ENCODE data around the gene PRR5L. TPM values are rescaled to one million over a fixed set of nuclear protein-coding genes. Genes with fewer than 3 reads are reported as not detected.
"Not testable (repeated sequence)": the region's sequence is repeated elsewhere in the genome, so short reads cannot be mapped to it uniquely, and the experiment has no call there.

Gene PRR5L
- total RNA-seq, 1 donor from 2014 or later: 1.5 TPM

GRCh38 chr11:36313750-36314433 lies 17.8 kb downstream of the PRR5L start:
- ATAC-seq (ENCODE audit: poor library complexity) (no peak), DNase-seq (no peak)
- intact Hi-C loops (cut with DNase I): no loop called here

GRCh38 chr11:36314434-36314767 lies 18.3 kb downstream of the PRR5L start:
- ATAC-seq (ENCODE audit: poor library complexity) (no peak), DNase-seq (no peak)
- intact Hi-C loops (cut with DNase I): no loop called here

GRCh38 chr11:36316049-36316448 lies 20.0 kb downstream of the PRR5L start:
- DNase-seq (no peak), ATAC-seq (ENCODE audit: poor library complexity) (no peak)
- intact Hi-C loops (cut with DNase I): no loop called here

- no peak for ATAC-seq (ENCODE audit: poor library complexity)
- intact Hi-C loops (cut with DNase I): no loop called here
- DNase-seq: no peak
These were observed 21.9 kb downstream of the PRR5L start for GRCh38 chr11:36317992-36318391.

- ATAC-seq (ENCODE audit: poor library complexity); DNase-seq; intact Hi-C loops (cut with DNase I): not testable (repeated sequence)
These were observed 28.9 kb downstream of the PRR5L start for GRCh38 chr11:36324956-36325355.

- ATAC-seq (ENCODE audit: poor library complexity); DNase-seq; intact Hi-C loops (cut with DNase I): not testable (repeated sequence)
These were observed 29.3 kb downstream of the PRR5L start for GRCh38 chr11:36325403-36325802.

- intact Hi-C loops (cut with DNase I): no loop called here
- ATAC-seq (ENCODE audit: poor library complexity) (no peak), DNase-seq (no peak)
These were observed 30.7 kb downstream of the PRR5L start for GRCh38 chr11:36326524-36327419.

GRCh38 chr11:36328966-36329673 lies 33.0 kb downstream of the PRR5L start:
- ATAC-seq (ENCODE audit: poor library complexity) (no peak), DNase-seq (no peak)
- intact Hi-C loops (cut with DNase I): no loop called here

GRCh38 chr11:36330411-36330810 lies 34.3 kb downstream of the PRR5L start:
- DNase-seq: no peak
- no peak for ATAC-seq (ENCODE audit: poor library complexity)
- intact Hi-C loops (cut with DNase I): no loop called here

GRCh38 chr11:36333468-36333867 lies 37.4 kb downstream of the PRR5L start:
- DNase-seq (no peak), ATAC-seq (ENCODE audit: poor library complexity) (no peak)
- intact Hi-C loops (cut with DNase I): no loop called here

GRCh38 chr11:36333897-36334296 lies 37.8 kb downstream of the PRR5L start:
- no peak for ATAC-seq (ENCODE audit: poor library complexity)
- intact Hi-C loops (cut with DNase I): no loop called here
- DNase-seq: no peak

GRCh38 chr11:36339888-36340287 lies 43.8 kb downstream of the PRR5L start:
- intact Hi-C loops (cut with DNase I): no loop called here
- no peak for ATAC-seq (ENCODE audit: poor library complexity)
- DNase-seq: no peak

- intact Hi-C loops (cut with DNase I): no loop called here
- ATAC-seq (ENCODE audit: poor library complexity) (no peak), DNase-seq (no peak)
These were observed 44.8 kb downstream of the PRR5L start for GRCh38 chr11:36340897-36341296.

GRCh38 chr11:36341915-36342314 lies 45.8 kb downstream of the PRR5L start:
- intact Hi-C loops (cut with DNase I): no loop called here
- no peak for DNase-seq
- no peak for ATAC-seq (ENCODE audit: poor library complexity)

GRCh38 chr11:36342327-36342726 lies 46.2 kb downstream of the PRR5L start:
- DNase-seq (no peak), ATAC-seq (ENCODE audit: poor library complexity) (no peak)
- intact Hi-C loops (cut with DNase I): no loop called here

- DNase-seq (no peak), ATAC-seq (ENCODE audit: poor library complexity) (no peak)
- intact Hi-C loops (cut with DNase I): no loop called here
These were observed 47.3 kb downstream of the PRR5L start for GRCh38 chr11:36343436-36343835.

GRCh38 chr11:36345084-36345511 lies 49.0 kb downstream of the PRR5L start:
- no peak for ATAC-seq (ENCODE audit: poor library complexity)
- no peak for DNase-seq

GRCh38 chr11:36345535-36346141 lies 49.5 kb downstream of the PRR5L start:
- ATAC-seq (ENCODE audit: poor library complexity): no peak
- intact Hi-C loops (cut with DNase I): no loop called here

More at GRCh38 chr11:36345084-36345511, 49.0 kb downstream of the PRR5L start:
- intact Hi-C loops (cut with DNase I): no loop called here

More at GRCh38 chr11:36345535-36346141, 49.5 kb downstream of the PRR5L start:
- DNase-seq: no peak

Data from Right ventricle myocardium superior (tissue), 1 donor.